Measurements from ENCODE around the gene GALNT11.
A peak's percentile ranks its signal among the peaks of the same experiment; 100 is the strongest.

Gene GALNT11

GRCh38 chr7:152117356-152117755 lies 91.9 kb downstream of the GALNT11 start:
- DNase-seq (ENCODE audit: low spot score), result no peak

- DNase-seq (ENCODE audit: low spot score), result no peak
Measured at GRCh38 chr7:152120210-152120609, 94.7 kb downstream of the GALNT11 start.

GRCh38 chr7:152120776-152121175 lies 95.3 kb downstream of the GALNT11 start:
- no peak for DNase-seq (ENCODE audit: low spot score)

GRCh38 chr7:152121432-152121831 lies 96.0 kb downstream of the GALNT11 start:
- no peak for DNase-seq (ENCODE audit: low spot score)

- DNase-seq (ENCODE audit: low spot score), result no peak
Measured at GRCh38 chr7:152122540-152122939, 97.1 kb downstream of the GALNT11 start.

GRCh38 chr7:152126741-152127140 lies 101.3 kb downstream of the GALNT11 start:
- DNase-seq (ENCODE audit: low spot score), result no peak

- no peak for DNase-seq (ENCODE audit: low spot score)
Measured at GRCh38 chr7:152127229-152127628, 101.8 kb downstream of the GALNT11 start.

GRCh38 chr7:152128252-152128651 lies 102.8 kb downstream of the GALNT11 start:
- no peak for DNase-seq (ENCODE audit: low spot score)

- no peak for DNase-seq (ENCODE audit: low spot score)
Measured at GRCh38 chr7:152128741-152129461, 103.4 kb downstream of the GALNT11 start.

- no peak for DNase-seq (ENCODE audit: low spot score)
Measured at GRCh38 chr7:152129682-152130081, 104.2 kb downstream of the GALNT11 start.

GRCh38 chr7:152130658-152131590 lies 105.5 kb downstream of the GALNT11 start:
- DNase-seq (ENCODE audit: low spot score), result no peak

- no peak for DNase-seq (ENCODE audit: low spot score)
Measured at GRCh38 chr7:152131981-152132494, 106.6 kb downstream of the GALNT11 start.

- DNase-seq (ENCODE audit: low spot score), result no peak
Measured at GRCh38 chr7:152132812-152133211, 107.3 kb downstream of the GALNT11 start.

GRCh38 chr7:152133804-152134203 lies 108.3 kb downstream of the GALNT11 start:
- no peak for DNase-seq (ENCODE audit: low spot score)

- DNase-seq (ENCODE audit: low spot score), result no peak
Measured at GRCh38 chr7:152136686-152137085, 111.2 kb downstream of the GALNT11 start.

GRCh38 chr7:152137476-152138025 lies 112.1 kb downstream of the GALNT11 start:
- DNase-seq (ENCODE audit: low spot score), result no peak

- no peak for DNase-seq (ENCODE audit: low spot score)
Measured at GRCh38 chr7:152140067-152140466, 114.6 kb downstream of the GALNT11 start.

GRCh38 chr7:152140560-152140959 lies 115.1 kb downstream of the GALNT11 start:
- DNase-seq (ENCODE audit: low spot score), result no peak

GRCh38 chr7:152142976-152143595 lies 117.6 kb downstream of the GALNT11 start:
- DNase-seq (ENCODE audit: low spot score), result no peak

GRCh38 chr7:152144557-152145245 lies 119.2 kb downstream of the GALNT11 start:
- peak; percentile 38 for DNase-seq (ENCODE audit: low spot score)

GRCh38 chr7:152145853-152146466 lies 120.5 kb downstream of the GALNT11 start:
- DNase-seq (ENCODE audit: low spot score), result peak; percentile 46
